H1 (cell line): Measurements from ENCODE around the gene SIPA1L3. TPM values are rescaled to one million over a fixed set of nuclear protein-coding genes. Genes with fewer than 3 reads are reported as not detected.

Experiments
- CTCF ChIA-PET: fragments of 300-600 bp; sonication (Branson Sonifier 250); formaldehyde crosslinking; loops from one replicate; lab custom pipeline; 2021; ENCODE audit not compliant: partially characterized antibody; lab: Charles Lee
- POLR2A ChIA-PET: fragments of 300-600 bp; sonication (Branson Sonifier 250); formaldehyde crosslinking; loops from one replicate; lab custom pipeline; 2021; ENCODE audit warnings: inconsistent platforms; ENCODE audit not compliant: partially characterized antibody; lab: Charles Lee
- DNase-seq, 2 experiments: peaks; one replicate each; pipeline versions ENCODE4 v3.0.0 to v3.0.0-alpha.2; 2010 to 2022; ENCODE audit warnings: low spot score in 2 of 2, low read depth in 1 of 2, mixed read lengths in 1 of 2
- FAIRE-seq: peaks from 2 replicates; lab custom pipeline; 2011; peaks lifted over from hg19 to GRCh38; lab: Jason Lieb, UNC
- H2AFZ ChIP-seq: 2 replicates; pipeline ENCODE4 v1.8.1; 2012; ENCODE audit warnings: low read length, inconsistent platforms
- H2AK5ac ChIP-seq: 2 replicates; pipeline ENCODE4 v1.6.1; 2013; ENCODE audit warnings: low read depth, low read length
- H2BK120ac ChIP-seq: replicated peaks from 2 replicates; pipeline ENCODE3; 2013; ENCODE audit warnings: low read depth, low read length, inconsistent platforms
- H2BK12ac ChIP-seq: 2 replicates; pipeline ENCODE4 v1.6.1; 2013; ENCODE audit warnings: low read depth, low read length
- H2BK15ac ChIP-seq: 2 replicates; pipeline ENCODE4 v1.6.1; 2013; ENCODE audit warnings: low read length
- H2BK20ac ChIP-seq: 2 replicates; pipeline ENCODE4 v1.6.1; 2013; ENCODE audit warnings: low read length
- H2BK5ac ChIP-seq: 2 replicates; pipeline ENCODE4 v1.6.1; 2013; ENCODE audit warnings: low read depth, low read length
- H3K14ac ChIP-seq: 2 replicates; pipeline ENCODE4 v1.6.1; 2013; ENCODE audit warnings: inconsistent platforms; ENCODE audit not compliant: insufficient read length
- H3K18ac ChIP-seq: 2 replicates; pipeline ENCODE4 v1.6.1; 2013; ENCODE audit warnings: low read length; ENCODE audit errors: extremely low read depth
- H3K23ac ChIP-seq: 2 replicates; pipeline ENCODE4 v1.6.1; 2013; ENCODE audit warnings: inconsistent platforms; ENCODE audit not compliant: insufficient read length
- H3K23me2 ChIP-seq: 2 replicates; pipeline ENCODE4 v1.6.1; 2013; ENCODE audit warnings: low read depth, low read length
- H3K27ac ChIP-seq: 2 replicates; pipeline ENCODE4 v1.6.1; 2011; ENCODE audit warnings: low read depth, low read length, inconsistent platforms
- H3K27me3 ChIP-seq, 4 experiments: replicated peaks in 1 of 4; 1 replicate in 1 of 4; 2 replicates in 3 of 4; pipeline versions ENCODE4 v1.6.1 to v1.8.1; 2011 to 2013; ENCODE audit warnings: low read length in 3 of 4, mild to moderate bottlenecking in 3 of 4, inconsistent platforms in 2 of 4, mixed read lengths in 2 of 4, moderate library complexity in 1 of 4; ENCODE audit not compliant: control insufficient read depth in 3 of 4, insufficient read depth in 3 of 4; ENCODE audit errors: extremely low read depth in 1 of 4
- H3K36me3 ChIP-seq, 4 experiments: 2 replicates each; pipeline versions ENCODE4 v1.6.1 to v1.8.1; 2011 to 2013; ENCODE audit warnings: mild to moderate bottlenecking in 4 of 4, low read length in 3 of 4, moderate library complexity in 2 of 4, control low read depth in 1 of 4, inconsistent platforms in 1 of 4; ENCODE audit not compliant: insufficient read depth in 4 of 4, control insufficient read depth in 2 of 4
- H3K4ac ChIP-seq: replicated peaks from 2 replicates; pipeline ENCODE3; 2013; ENCODE audit warnings: low read length, low read depth, mixed read lengths, inconsistent platforms; ENCODE audit not compliant: insufficient read length
- H3K4me1 ChIP-seq, 4 experiments: replicated peaks in 1 of 4; 1 replicate in 1 of 4; 2 replicates in 3 of 4; pipeline versions ENCODE4 v1.6.1 to v1.8.1; 2011 to 2013; ENCODE audit warnings: low read length in 3 of 4, inconsistent platforms in 2 of 4, mixed read lengths in 1 of 4; ENCODE audit not compliant: insufficient read depth in 4 of 4, control insufficient read depth in 3 of 4
- H3K4me2 ChIP-seq, 2 experiments: 2 replicates each; pipeline versions ENCODE4 v1.6.1 to v1.8.1; 2011 to 2013; ENCODE audit warnings: low read depth in 2 of 2, low read length in 2 of 2, control low read depth in 1 of 2, inconsistent platforms in 1 of 2, mild to moderate bottlenecking in 1 of 2; ENCODE audit not compliant: insufficient read depth in 1 of 2
- H3K4me3 ChIP-seq, 4 experiments: fragments of 200-600, 300-600 bp in 1 of 4; sonication (generic), shearing (Covaris generic), sonication (Bioruptor Twin) in 1 of 4; 2 replicates each; pipeline versions ENCODE4 v1.5.1 to v1.8.1; 2011 to 2016; ENCODE audit warnings: low read length in 4 of 4, low read depth in 3 of 4, control low read depth in 2 of 4, inconsistent platforms in 2 of 4, mild to moderate bottlenecking in 2 of 4, mixed read lengths in 1 of 4, moderate library complexity in 1 of 4; ENCODE audit not compliant: insufficient read depth in 2 of 4; ENCODE audit errors: extremely low read depth in 1 of 4
- H3K56ac ChIP-seq: replicated peaks from 2 replicates; pipeline ENCODE3; 2013; ENCODE audit warnings: low read depth, mild to moderate bottlenecking, mixed read lengths, low read length, inconsistent platforms; ENCODE audit not compliant: insufficient read length
- H3K79me1 ChIP-seq: 2 replicates; pipeline ENCODE4 v1.6.1; 2013; ENCODE audit warnings: low read depth, low read length, control low read depth
- H3K79me2 ChIP-seq, 2 experiments: 2 replicates each; pipeline versions ENCODE4 v1.6.1 to v1.8.1; 2012 to 2013; ENCODE audit warnings: low read length in 2 of 2, mild to moderate bottlenecking in 2 of 2, inconsistent platforms in 1 of 2; ENCODE audit not compliant: insufficient read depth in 2 of 2, control insufficient read depth in 1 of 2
- H3K9ac ChIP-seq, 4 experiments: replicated peaks in 1 of 4; 1 replicate in 1 of 4; 2 replicates in 3 of 4; pipeline versions ENCODE4 v1.6.1 to v1.8.1; 2011 to 2013; ENCODE audit warnings: low read depth in 3 of 4, low read length in 3 of 4, control low read depth in 2 of 4, mild to moderate bottlenecking in 2 of 4, moderate library complexity in 2 of 4, inconsistent platforms in 1 of 4; ENCODE audit errors: extremely low read depth in 1 of 4
- H3K9me3 ChIP-seq, 2 experiments: 2 replicates each; pipeline versions ENCODE4 v1.6.1 to v1.8.1; 2012 to 2013; ENCODE audit warnings: mild to moderate bottlenecking in 2 of 2, moderate library complexity in 2 of 2, control low read depth in 1 of 2, inconsistent platforms in 1 of 2, low read depth in 1 of 2, low read length in 1 of 2, mixed read lengths in 1 of 2; ENCODE audit not compliant: insufficient read depth in 2 of 2
- H4K20me1 ChIP-seq, 2 experiments: replicated peaks in 1 of 2; 2 replicates each; pipeline versions ENCODE3 to v1.8.1; 2011 to 2013; ENCODE audit warnings: inconsistent platforms in 2 of 2, low read length in 2 of 2, mild to moderate bottlenecking in 1 of 2; ENCODE audit not compliant: insufficient read depth in 2 of 2, control insufficient read depth in 1 of 2
- H4K5ac ChIP-seq: 2 replicates; pipeline ENCODE4 v1.6.1; 2013; ENCODE audit warnings: low read length, low read depth, mixed read lengths, inconsistent platforms; ENCODE audit not compliant: insufficient read length
- H4K8ac ChIP-seq: 2 replicates; pipeline ENCODE4 v1.8.0; 2013; ENCODE audit warnings: mild to moderate bottlenecking, moderate library complexity, low read length, inconsistent platforms; ENCODE audit not compliant: insufficient read depth; ENCODE audit errors: extremely low read depth
- H4K91ac ChIP-seq: replicated peaks from 2 replicates; pipeline ENCODE3; 2013; ENCODE audit warnings: low read length, mixed read lengths, inconsistent platforms; ENCODE audit not compliant: insufficient read length
- BACH1 ChIP-seq: IDR thresholded peaks from 2 replicates; pipeline ENCODE4 v1.6.1; 2012; ENCODE audit warnings: low read length, improper control_type of control experiment
- CTBP2 ChIP-seq: IDR thresholded peaks from 2 replicates; pipeline ENCODE4 v1.7.0; 2011; ENCODE audit warnings: borderline replicate concordance, mild to moderate bottlenecking, moderate library complexity, mixed read lengths, low read length; ENCODE audit not compliant: insufficient read depth, insufficient read length
- GTF2F1 ChIP-seq: IDR thresholded peaks from 2 replicates; pipeline ENCODE4 v1.6.1; 2012; ENCODE audit warnings: low read depth, low read length, improper control_type of control experiment, borderline replicate concordance
- JUN ChIP-seq: IDR thresholded peaks from 2 replicates; pipeline ENCODE4 v1.6.1; 2011; ENCODE audit warnings: low read depth, mild to moderate bottlenecking, improper control_type of control experiment, low read length
- JUND ChIP-seq: IDR thresholded peaks from 2 replicates; pipeline ENCODE4 v1.6.1; 2011; ENCODE audit warnings: mild to moderate bottlenecking, improper control_type of control experiment, low read length
- NANOG ChIP-seq: IDR thresholded peaks from 2 replicates; pipeline ENCODE4 v1.6.1; 2011; ENCODE audit warnings: low read length, low read depth, mild to moderate bottlenecking, inconsistent platforms; ENCODE audit not compliant: insufficient read depth, poor library complexity, severe bottlenecking
- RFX5 ChIP-seq: IDR thresholded peaks from 2 replicates; pipeline ENCODE4 v1.6.1; 2011; ENCODE audit warnings: low read depth, low read length, improper control_type of control experiment, borderline replicate concordance
- SP2 ChIP-seq: IDR thresholded peaks from 2 replicates; pipeline ENCODE4 v1.6.1; 2012; ENCODE audit warnings: mild to moderate bottlenecking, low read length, inconsistent platforms
- SRF ChIP-seq: IDR thresholded peaks from 2 replicates; pipeline ENCODE4 v1.6.1; 2011; ENCODE audit warnings: mild to moderate bottlenecking, low read depth, low read length, moderate library complexity
- WGBS, 2 experiments: shearing (Covaris generic) in 1 of 2; methylation state at CpG; one replicate each; pipeline versions ENCODE4 v1.1.6 to v1.1.7; 2013 to 2015; ENCODE audit warnings: low lambda C conversion rate in 2 of 2, mixed read lengths in 2 of 2, inconsistent platforms in 1 of 2, low coverage in 1 of 2, missing lambda C conversion rate in 1 of 2; ENCODE audit not compliant: insufficient replicate concordance in 2 of 2, insufficient coverage in 1 of 2, insufficient read length in 1 of 2; ENCODE audit errors: extremely low coverage in 1 of 2, missing lambda C conversion rate in 1 of 2; 5-methylcytosine and 5-hydroxymethylcytosine counted together
- polyA plus RNA-seq, 7 experiments: library from polyadenylated mRNA; depleted of rRNA in 3 of 7; stranded (reverse) in 5 of 7; unstranded in 2 of 7; fragments of >200 nt in 5 of 7; fragments of 200-250 nt in 2 of 7; gene quantifications; 1 replicate in 5 of 7; 2 replicates in 1 of 7; 4 replicates in 1 of 7; pipeline versions ENCODE4 v1.2.1 to v1.2.3, GENCODE V29; 2011 to 2013; ENCODE audit warnings: missing spikeins in 2 of 7, mixed read lengths in 2 of 7
- total RNA-seq: library from RNA; stranded (reverse); fragmentation: NEBNext Ultra II Directional; extraction: Animal tissue kit (Norgen Biotek cat#: 25700); gene quantifications from 2 replicates; pipeline ENCODE4 v1.2.1, GENCODE V29; 2021

SIPA1L3 gene
- total and polyA plus RNA-seq, 2 of the 8 experiments (the other 6 are each of a cell fraction or from before 2014, with no cell fraction given), result 15.0 to 54.9 TPM

- CTCF ChIA-PET, result interaction anchor here (0.7 to 13.7 kb wide), 16 partner anchors 11 to 429 kb away, joined by 3 to 259 read pairs (median 4); no protein-coding TSS in a partner anchor
- Histone ChIP-seq H4K91ac (peak within 1 kb of the TSS; percentile 45), H3K4me1 (peaks cover 0 to 21% (median 9%) of the 10 kb centered on the region in 4 experiments; a peak in 6 of 7 replicates), H3K79me1 (no peaks in the 10 kb centered on the region; the same call in 1 of the 2 replicates), H3K27me3 (no peaks in the 10 kb centered on the region), H4K8ac (peak within 1 kb of the TSS; percentile 94), H3K36me3 (no peaks in the 10 kb centered on the region), H3K4me2 (peak within 1 kb of the TSS; percentile 82 to 85), H3K18ac (peak within 1 kb of the TSS; percentile 64), H3K23me2 (peaks cover 6% of the 10 kb centered on the region; the same call in 1 of the 2 replicates), H2AFZ (peak within 1 kb of the TSS; percentile 52; the same call in 1 of the 2 replicates), H3K14ac (no peak within 1 kb of the TSS), H3K27ac (peak within 1 kb of the TSS; percentile 93), H3K23ac (no peak within 1 kb of the TSS), H4K5ac (peak within 1 kb of the TSS; percentile 92), H2BK12ac (peak within 1 kb of the TSS; percentile 3), H3K9me3 (no peaks in the 10 kb centered on the region), H4K20me1 (peaks cover 3 to 11% of the 10 kb centered on the region in 2 experiments), H2AK5ac (no peak within 1 kb of the TSS; the same call in 1 of the 2 replicates), H2BK5ac (peak within 1 kb of the TSS; percentile 91), H3K4me3 (peak within 1 kb of the TSS; percentile 72 to 92 (median 84)), H3K4ac (peak within 1 kb of the TSS; percentile 99), H3K9ac (peak within 1 kb of the TSS; percentile 57 to 76 (median 76)), H2BK120ac (no peak within 1 kb of the TSS), H3K56ac (peak within 1 kb of the TSS; percentile 99), H3K79me2 (peaks cover 0 to 39% of the 10 kb centered on the region in 2 experiments; a peak in 3 of 4 replicates), H2BK20ac (peak within 1 kb of the TSS; percentile 61; the same call in 1 of the 2 replicates), H2BK15ac (peak within 1 kb of the TSS; percentile 98)
- WGBS, 2 experiments, result 6% methylated on average over 52 of the region's 63 CpGs; no CpG with 5 or more reads in 1 of the 2 experiments
- POLR2A ChIA-PET, result interaction anchor here (0.7 to 5.2 kb wide), 32 partner anchors 10 to 1778 kb away, joined by 3 to 50 read pairs (median 6); partner anchors contain the start of gene ZNF793
- peak in 1 of 2 experiments; percentile 87 for DNase-seq
- FAIRE-seq, result no peak
- no peak for TF ChIP-seq NANOG
- TF ChIP-seq CTBP2, result no peak
- TF ChIP-seq SP2, result no peak
- TF ChIP-seq JUN, result no peak
- TF ChIP-seq SRF, result no peak
- TF ChIP-seq JUND, result no peak
- TF ChIP-seq RFX5, result no peak
- no peak for TF ChIP-seq GTF2F1
- no peak; the same call in 1 of the 2 replicates for TF ChIP-seq BACH1
Measured at GRCh38 chr19:37905946-37906868, 801 bp upstream of the SIPA1L3 start, which contains the start of gene WDR87. Gene WDR87 (minus strand): TSS chr19:37906594. CDS start chr19:37898239, 8,355 bp downstream.
